ENCODE measurements around the gene FHOD3. TPM values are rescaled to one million over a fixed set of nuclear protein-coding genes. Genes with fewer than 3 reads are reported as not detected.

The FHOD3 gene
- total RNA-seq, 1 donor from 2014 or later, result 5.9 TPM

GRCh38 chr18:36381075-36381474 is 83.6 kb downstream of the FHOD3 start:
- Histone ChIP-seq H3K79me2 (ENCODE audit: insufficient read depth, low read length) (no peaks in the 10 kb centered on the region), H3K4me1 (ENCODE audit: insufficient read depth, low read length) (peaks cover 3% of the 10 kb centered on the region), H3K36me3 (ENCODE audit: insufficient read depth, low read length) (no peaks in the 10 kb centered on the region), H3K9ac (ENCODE audit: low read length) (no peak overlapping the region), H3K27me3 (ENCODE audit: insufficient read depth, low read length) (no peaks in the 10 kb centered on the region), H3K9me3 (ENCODE audit: insufficient read depth, low read depth, low read length) (no peaks in the 10 kb centered on the region), H3K4me3 (ENCODE audit: insufficient read depth, low read depth, low read length) (no peak overlapping the region), H3K4me2 (ENCODE audit: low read length) (no peak overlapping the region), H3K27ac (ENCODE audit: low read depth, low read length) (no peak overlapping the region), H2AFZ (ENCODE audit: low read depth, low read length) (no peak overlapping the region), H4K20me1 (ENCODE audit: insufficient read depth, low read length) (peaks cover 9% of the 10 kb centered on the region)
- peaks cover 22% of the 10 kb centered on the region for H3K4me1 Mint-ChIP-seq (ENCODE audit: low read depth, unreplicated experiment)
- no peaks in the 10 kb centered on the region for H3K9me3 Mint-ChIP-seq (ENCODE audit: unreplicated experiment)
- DNase-seq (ENCODE audit: low read depth) (peak; percentile 35), FAIRE-seq (no peak)
- no peak overlapping the region for H3K4me3 Mint-ChIP-seq (ENCODE audit: unreplicated experiment)
- peaks cover 7% of the 10 kb centered on the region for H3K27me3 Mint-ChIP-seq (ENCODE audit: low read depth, unreplicated experiment)
- peaks cover 2% of the 10 kb centered on the region for H3K36me3 Mint-ChIP-seq (ENCODE audit: low read depth, unreplicated experiment)
- TF ChIP-seq, protein P1, sequence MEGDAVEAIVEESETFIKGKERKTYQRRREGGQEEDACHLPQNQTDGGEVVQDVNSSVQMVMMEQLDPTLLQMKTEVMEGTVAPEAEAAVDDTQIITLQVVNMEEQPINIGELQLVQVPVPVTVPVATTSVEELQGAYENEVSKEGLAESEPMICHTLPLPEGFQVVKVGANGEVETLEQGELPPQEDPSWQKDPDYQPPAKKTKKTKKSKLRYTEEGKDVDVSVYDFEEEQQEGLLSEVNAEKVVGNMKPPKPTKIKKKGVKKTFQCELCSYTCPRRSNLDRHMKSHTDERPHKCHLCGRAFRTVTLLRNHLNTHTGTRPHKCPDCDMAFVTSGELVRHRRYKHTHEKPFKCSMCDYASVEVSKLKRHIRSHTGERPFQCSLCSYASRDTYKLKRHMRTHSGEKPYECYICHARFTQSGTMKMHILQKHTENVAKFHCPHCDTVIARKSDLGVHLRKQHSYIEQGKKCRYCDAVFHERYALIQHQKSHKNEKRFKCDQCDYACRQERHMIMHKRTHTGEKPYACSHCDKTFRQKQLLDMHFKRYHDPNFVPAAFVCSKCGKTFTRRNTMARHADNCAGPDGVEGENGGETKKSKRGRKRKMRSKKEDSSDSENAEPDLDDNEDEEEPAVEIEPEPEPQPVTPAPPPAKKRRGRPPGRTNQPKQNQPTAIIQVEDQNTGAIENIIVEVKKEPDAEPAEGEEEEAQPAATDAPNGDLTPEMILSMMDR (IDR thresholded peaks at IDR 0.05; ENCODE audit: insufficient read depth, low read depth, low read length), result no peak
- no peak for TF ChIP-seq EZH2 (IDR thresholded peaks at IDR 0.05; ENCODE audit: insufficient read depth, low read length)
- no peak overlapping the region for H3K27ac Mint-ChIP-seq (ENCODE audit: unreplicated experiment)

DNA sequence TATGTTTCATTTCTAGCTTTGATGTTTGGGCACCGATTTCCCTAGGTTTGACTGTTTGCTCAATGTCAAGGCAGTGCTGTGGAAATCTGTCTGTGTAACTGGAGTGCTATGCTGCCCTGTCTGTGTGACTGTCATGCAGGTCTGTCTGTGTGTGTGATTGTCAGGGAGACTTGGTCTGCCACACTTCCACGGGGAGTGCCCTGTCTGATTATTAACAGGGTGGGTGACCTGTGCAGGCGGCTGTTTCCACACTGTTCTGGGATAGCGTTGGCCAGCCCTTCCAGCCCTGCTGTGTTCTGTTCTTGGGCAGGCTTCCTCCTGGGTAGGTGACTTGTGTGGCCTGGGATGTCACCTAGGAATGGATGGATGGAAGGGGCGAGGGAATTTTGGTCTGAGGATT is 85.3 kb downstream of the FHOD3 start:
- H3K27ac ChIP-seq (ENCODE audit: low read depth, low read length), result no peak overlapping the region
- H3K36me3 ChIP-seq (ENCODE audit: insufficient read depth, low read length), result no peaks in the 10 kb centered on the region
- Mint-ChIP-seq H3K27me3 (ENCODE audit: low read depth, unreplicated experiment) (peaks cover 6% of the 10 kb centered on the region), H3K36me3 (ENCODE audit: low read depth, unreplicated experiment) (peaks cover 2% of the 10 kb centered on the region), H3K27ac (ENCODE audit: unreplicated experiment) (no peak overlapping the region), H3K9me3 (ENCODE audit: unreplicated experiment) (no peaks in the 10 kb centered on the region), H3K4me1 (ENCODE audit: low read depth, unreplicated experiment) (peaks cover 16% of the 10 kb centered on the region), H3K4me3 (ENCODE audit: unreplicated experiment) (no peak overlapping the region)
- no peaks in the 10 kb centered on the region for H3K27me3 ChIP-seq (ENCODE audit: insufficient read depth, low read length)
- peaks cover 5% of the 10 kb centered on the region for H4K20me1 ChIP-seq (ENCODE audit: insufficient read depth, low read length)
- peaks cover 6% of the 10 kb centered on the region for H3K4me1 ChIP-seq (ENCODE audit: insufficient read depth, low read length)
- TF ChIP-seq, protein P1 (IDR thresholded peaks at IDR 0.05; ENCODE audit: insufficient read depth, low read depth, low read length), result no peak
- TF ChIP-seq EZH2 (IDR thresholded peaks at IDR 0.05; ENCODE audit: insufficient read depth, low read length), result no peak
- H3K9me3 ChIP-seq (ENCODE audit: insufficient read depth, low read depth, low read length), result no peaks in the 10 kb centered on the region
- H3K4me3 ChIP-seq (ENCODE audit: insufficient read depth, low read depth, low read length), result no peak overlapping the region
- no peak overlapping the region for H3K4me2 ChIP-seq (ENCODE audit: low read length)
- no peak for DNase-seq (ENCODE audit: low read depth)
- no peak overlapping the region for H3K9ac ChIP-seq (ENCODE audit: low read length)
- no peak overlapping the region for H2AFZ ChIP-seq (ENCODE audit: low read depth, low read length)
- FAIRE-seq, result no peak
- H3K79me2 ChIP-seq (ENCODE audit: insufficient read depth, low read length), result no peaks in the 10 kb centered on the region

DNA sequence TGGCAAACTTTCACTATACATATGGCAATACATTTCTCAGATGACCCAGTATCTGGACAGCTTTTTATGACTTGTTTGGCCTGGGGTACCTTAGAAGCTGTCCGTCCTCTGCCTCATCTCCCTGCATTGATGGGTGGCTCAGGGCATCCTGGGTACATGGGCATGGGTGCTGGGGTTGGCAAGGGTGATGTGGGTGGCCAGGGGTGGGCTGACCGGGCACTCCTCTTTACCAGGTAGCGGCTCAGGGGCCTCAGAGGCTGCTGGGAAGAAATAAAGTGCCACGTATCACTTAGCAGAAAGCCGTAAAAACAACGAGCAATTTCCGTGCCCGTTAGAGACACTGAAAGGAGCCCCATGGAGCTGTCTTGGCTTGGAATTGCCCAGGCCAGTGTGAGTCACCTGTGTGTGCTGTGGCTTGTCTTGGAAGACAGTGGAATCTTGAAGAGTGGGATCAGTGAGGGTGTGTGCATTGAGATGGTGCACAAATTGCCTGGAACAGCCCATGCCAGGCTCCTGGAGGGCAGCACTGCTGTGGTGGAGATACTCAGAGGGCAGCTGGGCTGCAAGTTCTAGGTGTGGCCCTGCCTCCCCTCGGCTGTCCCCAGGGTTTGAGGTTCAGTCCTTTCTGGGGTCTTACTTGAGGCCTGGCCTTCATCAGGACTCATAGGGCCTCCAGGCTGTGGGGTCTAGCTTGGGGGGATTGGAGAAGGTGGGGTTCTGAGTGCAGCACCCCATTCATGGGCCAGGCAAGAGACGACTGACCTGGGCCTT is 88.8 kb downstream of the FHOD3 start:
- FAIRE-seq, result no peak
- Histone ChIP-seq H3K9me3 (ENCODE audit: insufficient read depth, low read depth, low read length) (no peaks in the 10 kb centered on the region), H3K36me3 (ENCODE audit: insufficient read depth, low read length) (no peaks in the 10 kb centered on the region), H3K4me3 (ENCODE audit: insufficient read depth, low read depth, low read length) (no peak overlapping the region), H4K20me1 (ENCODE audit: insufficient read depth, low read length) (no peaks in the 10 kb centered on the region), H3K79me2 (ENCODE audit: insufficient read depth, low read length) (no peaks in the 10 kb centered on the region), H3K9ac (ENCODE audit: low read length) (no peak overlapping the region), H3K4me2 (ENCODE audit: low read length) (no peak overlapping the region), H2AFZ (ENCODE audit: low read depth, low read length) (no peak overlapping the region), H3K27me3 (ENCODE audit: insufficient read depth, low read length) (no peaks in the 10 kb centered on the region), H3K27ac (ENCODE audit: low read depth, low read length) (no peak overlapping the region), H3K4me1 (ENCODE audit: insufficient read depth, low read length) (peaks cover 6% of the 10 kb centered on the region)
- TF ChIP-seq, protein P1 (IDR thresholded peaks at IDR 0.05; ENCODE audit: insufficient read depth, low read depth, low read length), result no peak
- no peak for TF ChIP-seq EZH2 (IDR thresholded peaks at IDR 0.05; ENCODE audit: insufficient read depth, low read length)
- no peaks in the 10 kb centered on the region for H3K9me3 Mint-ChIP-seq (ENCODE audit: unreplicated experiment)
- peaks cover 16% of the 10 kb centered on the region for H3K4me1 Mint-ChIP-seq (ENCODE audit: low read depth, unreplicated experiment)
- no peak overlapping the region for H3K27ac Mint-ChIP-seq (ENCODE audit: unreplicated experiment)
- no peak for DNase-seq (ENCODE audit: low read depth)
- no peak overlapping the region for H3K4me3 Mint-ChIP-seq (ENCODE audit: unreplicated experiment)
- no peaks in the 10 kb centered on the region for H3K36me3 Mint-ChIP-seq (ENCODE audit: low read depth, unreplicated experiment)
- H3K27me3 Mint-ChIP-seq (ENCODE audit: low read depth, unreplicated experiment), result peaks cover 15% of the 10 kb centered on the region
